Retinal pigment epithelial cell (primary cell): ENCODE data around the gene MRM3.
A peak's percentile ranks its signal among the peaks of the same experiment; 100 is the strongest.

ENCODE experiments used
- DNase-seq: peaks from one replicate; pipeline ENCODE4 v3.0.0-alpha.2; 2010; ENCODE audit warnings: low read depth
- H3K4me3 ChIP-seq: 2 replicates; pipeline ENCODE4 v1.5.1; 2011; ENCODE audit warnings: mild to moderate bottlenecking, low read length, control low read depth, moderate library complexity
- CTCF ChIP-seq: conservative IDR thresholded peaks from 2 replicates; pipeline ENCODE4 v1.5.1; 2011; ENCODE audit warnings: low read depth, low read length, control low read depth, inconsistent platforms

The MRM3 gene

DNA sequence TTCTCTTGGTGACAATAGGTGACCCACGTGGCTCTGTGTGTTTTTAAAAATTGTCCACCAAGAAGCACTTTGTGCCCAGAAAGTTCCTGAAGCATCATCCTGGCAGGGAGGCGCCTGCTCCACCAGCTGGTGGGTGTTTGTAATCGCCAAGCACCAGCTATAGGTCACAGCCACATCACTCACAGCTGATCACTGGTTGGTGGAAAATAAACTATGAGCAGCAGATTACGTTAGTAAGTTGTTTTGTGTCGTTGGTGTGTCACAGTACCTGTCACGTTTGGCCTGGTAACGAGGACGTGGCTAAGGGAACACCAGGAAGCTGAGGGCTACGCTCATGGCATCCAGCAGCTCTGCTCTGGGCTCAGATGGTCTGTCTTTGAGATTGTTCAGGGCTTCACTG is 10.1 kb downstream of the MRM3 start:
- TF ChIP-seq CTCF, result peak; percentile 18
- no peak overlapping the region for H3K4me3 ChIP-seq
- no peak for DNase-seq

GRCh38 chr17:794876-795275 is 12.7 kb downstream of the MRM3 start:
- peak; percentile 42 for DNase-seq
- TF ChIP-seq CTCF, result peak; percentile 78
- no peak overlapping the region for H3K4me3 ChIP-seq

DNA sequence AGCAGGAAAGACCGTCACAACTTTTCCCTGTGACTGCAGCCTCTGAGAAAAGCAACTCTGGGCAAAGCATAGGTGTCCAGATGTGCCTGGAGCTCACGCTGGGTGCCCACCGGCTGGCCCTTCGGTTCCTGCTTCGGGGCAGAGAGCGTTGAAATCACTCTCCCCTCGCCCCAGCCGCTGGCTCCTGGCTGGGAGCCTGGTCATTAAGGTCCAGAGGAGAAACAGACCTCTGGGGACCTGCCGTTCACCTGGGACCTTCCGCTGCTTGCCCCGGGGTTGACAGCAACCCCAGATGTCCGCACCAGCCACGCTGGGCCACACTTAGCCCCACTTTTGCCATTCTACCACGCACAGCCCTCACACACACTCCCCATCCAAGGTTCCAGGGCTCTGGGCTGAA is 13.1 kb downstream of the MRM3 start:
- DNase-seq, result no peak
- no peak overlapping the region for H3K4me3 ChIP-seq
- TF ChIP-seq CTCF, result no peak

DNA sequence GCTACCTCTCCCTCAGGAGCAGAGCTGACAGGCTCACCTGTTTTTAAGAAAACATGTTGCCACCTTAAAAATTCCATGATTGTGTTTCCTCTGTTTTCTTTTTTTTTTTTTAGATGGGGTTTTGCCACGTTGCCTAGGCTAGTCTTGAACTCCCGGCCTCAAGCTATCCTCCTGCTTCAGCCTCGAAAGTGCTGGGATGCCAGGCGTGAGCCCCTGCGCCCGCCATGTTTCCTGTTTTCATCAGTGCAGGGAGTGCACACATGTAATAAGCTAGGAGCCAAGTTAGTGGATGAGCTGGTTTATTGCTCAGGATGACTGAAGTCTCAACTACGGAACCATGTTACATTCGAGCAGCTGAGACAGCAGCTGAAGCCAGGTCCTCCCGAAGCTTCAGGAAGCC is 13.6 kb downstream of the MRM3 start:
- no peak for TF ChIP-seq CTCF
- no peak for DNase-seq
- H3K4me3 ChIP-seq, result no peak overlapping the region

DNA sequence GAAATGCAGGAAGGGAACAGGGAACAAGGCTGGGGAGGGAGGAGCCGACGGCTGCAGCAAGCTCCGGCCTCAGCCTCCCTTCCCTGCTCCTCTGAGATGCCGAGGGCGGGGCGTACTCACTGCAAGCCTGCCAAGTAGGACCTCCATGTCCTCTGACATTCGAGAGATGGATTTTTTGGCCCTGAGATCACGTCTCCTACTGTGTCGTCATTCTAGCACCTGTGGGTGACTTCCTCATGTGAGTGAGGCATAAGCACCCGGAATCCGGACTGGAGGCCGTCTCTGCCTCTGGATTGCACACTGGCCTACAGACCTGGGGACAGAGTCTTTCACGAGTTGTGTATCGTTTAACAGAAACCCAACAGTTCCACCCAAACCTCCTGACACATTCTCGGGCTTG is 14.5 kb downstream of the MRM3 start:
- no peak for TF ChIP-seq CTCF
- DNase-seq, result no peak
- no peak overlapping the region for H3K4me3 ChIP-seq

DNA sequence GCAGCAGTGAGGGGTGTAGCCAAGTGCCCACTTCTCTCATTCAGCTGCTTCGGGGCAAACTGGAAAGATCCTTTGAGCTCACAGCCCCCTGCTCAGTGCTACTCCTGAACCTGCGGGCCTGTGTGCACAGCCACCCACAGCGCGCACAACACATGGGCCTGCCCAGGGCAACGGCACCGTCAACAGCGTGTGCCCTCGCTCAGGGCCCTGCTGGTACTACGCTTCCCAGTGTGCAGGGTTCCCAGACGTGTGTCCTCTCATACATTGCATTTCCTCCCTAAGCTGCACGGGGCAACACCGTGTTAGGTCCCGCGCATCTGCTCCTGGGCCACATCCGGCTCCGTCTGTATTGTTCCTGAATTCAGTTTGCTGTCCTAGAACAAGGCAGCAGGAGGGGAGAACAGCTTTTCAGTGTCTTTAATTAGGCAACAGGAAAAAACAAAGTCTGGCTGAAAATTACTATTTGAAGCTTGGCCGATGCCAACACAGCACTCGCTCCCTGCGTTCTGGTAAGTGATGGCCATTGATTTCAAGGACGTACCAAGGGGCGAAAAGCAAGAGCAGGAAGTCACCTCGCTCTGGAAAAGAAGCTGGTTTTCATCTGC is 15.2 kb downstream of the MRM3 start:
- TF ChIP-seq CTCF, result no peak
- no peak overlapping the region for H3K4me3 ChIP-seq
- DNase-seq, result no peak

- H3K4me3 ChIP-seq, result no peak overlapping the region
- no peak for DNase-seq
- no peak for TF ChIP-seq CTCF
Measured at GRCh38 chr17:798246-798645, 16.1 kb downstream of the MRM3 start.
